K562 (cell line): Measurements from ENCODE around the gene ILF2. TPM values are rescaled to one million over a fixed set of nuclear protein-coding genes. Genes with fewer than 3 reads are reported as not detected.

Experiments
- CHD4 ChIP-seq: fragments of 200-600 bp; sonication (generic); IDR thresholded peaks from 3 replicates; pipeline ENCODE4 v1.6.1; 2012; ENCODE audit warnings: low read depth, mild to moderate bottlenecking, mixed read lengths, low read length, inconsistent platforms; ENCODE audit not compliant: insufficient read depth, insufficient replicate concordance, poor library complexity, severe bottlenecking
- MCM2 ChIP-seq: fragments of 450-650 bp; IDR thresholded peaks from 2 replicates; pipeline ENCODE4 v1.6.1; 2017; ENCODE audit warnings: low read depth, mild to moderate bottlenecking
- NONO ChIP-seq, 2 experiments: fragments of 200-400 bp in 1 of 2; fragments of 450-650 bp in 1 of 2; formaldehyde crosslinking in 1 of 2; IDR thresholded peaks; 2 replicates each; pipeline ENCODE4 v1.6.1; 2017; ENCODE audit warnings: low read depth in 2 of 2, mild to moderate bottlenecking in 2 of 2, moderate library complexity in 2 of 2, low read length in 1 of 2
- PBX2 ChIP-seq, 2 experiments: IDR thresholded peaks in 1 of 2; conservative IDR thresholded peaks in 1 of 2; 2 replicates each; pipeline ENCODE4 v1.6.1; 2016; ENCODE audit warnings: low read depth in 2 of 2, mild to moderate bottlenecking in 1 of 2, missing compliant biosample characterization in 1 of 2, missing genetic modification characterization in 1 of 2, moderate library complexity in 1 of 2
- SLC30A9 ChIP-seq: fragments of 250-450 bp; sonication (Bioruptor Pico); IDR thresholded peaks from 2 replicates; pipeline ENCODE4 v1.8.0; 2022; ENCODE audit warnings: mild to moderate bottlenecking, moderate library complexity
- TOE1 ChIP-seq, 2 experiments: fragments of 450-650 bp in 1 of 2; sonication (generic) in 1 of 2; formaldehyde crosslinking in 1 of 2; IDR thresholded peaks; 2 replicates each; pipeline versions ENCODE4 v1.7.1 to v1.8.0; 2016 to 2022; ENCODE audit warnings: borderline replicate concordance in 2 of 2, mild to moderate bottlenecking in 2 of 2, antibody characterized with exemption in 1 of 2, inconsistent platforms in 1 of 2, low read depth in 1 of 2, missing genetic modification reagents in 1 of 2, moderate library complexity in 1 of 2
- TRIM25 ChIP-seq: fragments of 450-650 bp; IDR thresholded peaks from 2 replicates; pipeline ENCODE4 v1.7.0; 2016; ENCODE audit warnings: borderline replicate concordance
- ZNF707 ChIP-seq: fragments of 250-450 bp; sonication (Bioruptor Pico); conservative IDR thresholded peaks from 2 replicates; pipeline ENCODE4 v1.8.0; 2022; ENCODE audit warnings: inconsistent platforms, mild to moderate bottlenecking, moderate library complexity
- polyA plus RNA-seq, 8 experiments: library from polyadenylated mRNA; depleted of rRNA in 4 of 8; stranded (reverse) in 5 of 8; unstranded in 3 of 8; fragments of >200 nt; fragmentation: Nextera tagmentation in 2 of 8; fragmentation: Illumina TruSeq in 1 of 8; extraction: Ambion mirVana in 2 of 8; extraction: Trizol in 1 of 8; gene quantifications; 2 replicates each; pipeline versions ENCODE4 v1.2.1 to v1.2.3, GENCODE V29; 2011 to 2014; ENCODE audit warnings: inconsistent platforms in 1 of 8, missing spikeins in 1 of 8
- total RNA-seq, 7 experiments: library from RNA; depleted of rRNA in 6 of 7; stranded (reverse); fragments of >200 nt in 6 of 7; fragmentation: Illumina TruSeq in 2 of 7; extraction: Trizol in 2 of 7; gene quantifications; 2 replicates each; pipeline versions ENCODE4 v1.2.1 to v1.2.3, GENCODE V29; 2011 to 2021; ENCODE audit warnings: low replicate concordance in 1 of 7

The ILF2 gene
- total and polyA plus RNA-seq, 9 of the 15 experiments (the other 6 are each of a cell fraction or from before 2014, with no cell fraction given): 282 to 726 (median 474) TPM

- TF ChIP-seq MCM2 (no peak), NONO (IDR thresholded peaks at IDR 0.05; ENCODE audit: low read depth in 2 of 2, low read length in 1 of 2) (no peak), TRIM25 (no peak), SLC30A9 (CRISPR knock-in tag) (no peak), ZNF707 (CRISPR knock-in tag) (no peak), CHD4 (no peak), PBX2 (CRISPR knock-in tag; IDR thresholded peaks at IDR 0.05; ENCODE audit: low read depth) (no peak), PBX2 (tag; conservative IDR thresholded peaks at IDR 0.05; ENCODE audit: low read depth) (no peak), TOE1 (IDR thresholded peaks at IDR 0.05; ENCODE audit: borderline replicate concordance) (no peak), TOE1 (CRISPR knock-in tag; IDR thresholded peaks at IDR 0.05; ENCODE audit: borderline replicate concordance, low read depth) (no peak)
Observed at GRCh38 chr1:153616144-153616916, 54.5 kb downstream of the ILF2 start, which contains the start of gene S100A14 (continued).
